ENCODE data around the gene ITIH1.

Gene ITIH1

GRCh38 chr3:52782412-52783210 is 5.2 kb downstream of the ITIH1 start:
- no peak overlapping the region for H3K4me2 ChIP-seq (ENCODE audit: low read length)
- TF ChIP-seq CTCF (IDR thresholded peaks at IDR 0.05; ENCODE audit: low read depth, low read length) (no peak), EZH2phosphoT487 (IDR thresholded peaks at IDR 0.05; ENCODE audit: low read depth) (no peak)
- peaks cover 29% of the 10 kb centered on the region for H3K4me1 ChIP-seq (ENCODE audit: low read length)
- no peak overlapping the region for H2AFZ ChIP-seq (ENCODE audit: low read depth, low read length)
- no peak overlapping the region for H3K9ac ChIP-seq (ENCODE audit: low read length)
- no peaks in the 10 kb centered on the region for H3K9me3 ChIP-seq (ENCODE audit: insufficient read depth, low read length)
- H4K20me1 ChIP-seq (ENCODE audit: insufficient read depth, low read length): no peaks in the 10 kb centered on the region
- no peak overlapping the region for H3K27ac ChIP-seq (ENCODE audit: low read length)
- no peaks in the 10 kb centered on the region for H3K27me3 ChIP-seq (ENCODE audit: low read depth, low read length)
- H3K79me2 ChIP-seq (ENCODE audit: low read length): no peaks in the 10 kb centered on the region
- no peaks in the 10 kb centered on the region for H3K36me3 ChIP-seq (replicated peaks; ENCODE audit: low read depth, low read length)
- H3K4me3 ChIP-seq (ENCODE audit: low read length): no peak overlapping the region

GRCh38 chr3:52783211-52783555 is 5.8 kb downstream of the ITIH1 start:
- H3K79me2 ChIP-seq (ENCODE audit: low read length): no peaks in the 10 kb centered on the region
- H3K27me3 ChIP-seq (ENCODE audit: low read depth, low read length): no peaks in the 10 kb centered on the region
- H4K20me1 ChIP-seq (ENCODE audit: insufficient read depth, low read length): no peaks in the 10 kb centered on the region
- H3K36me3 ChIP-seq (replicated peaks; ENCODE audit: low read depth, low read length): no peaks in the 10 kb centered on the region
- no peaks in the 10 kb centered on the region for H3K9me3 ChIP-seq (ENCODE audit: insufficient read depth, low read length)
- H3K27ac ChIP-seq (ENCODE audit: low read length): no peak overlapping the region
- TF ChIP-seq CTCF (IDR thresholded peaks at IDR 0.05; ENCODE audit: low read depth, low read length) (peak; percentile 31), EZH2phosphoT487 (IDR thresholded peaks at IDR 0.05; ENCODE audit: low read depth) (no peak)
- no peak overlapping the region for H3K9ac ChIP-seq (ENCODE audit: low read length)
- no peak overlapping the region for H2AFZ ChIP-seq (ENCODE audit: low read depth, low read length)
- no peak overlapping the region for H3K4me2 ChIP-seq (ENCODE audit: low read length)
- H3K4me1 ChIP-seq (ENCODE audit: low read length): peaks cover 23% of the 10 kb centered on the region
- H3K4me3 ChIP-seq (ENCODE audit: low read length): no peak overlapping the region

GRCh38 chr3:52784021-52784621 is 6.7 kb downstream of the ITIH1 start:
- no peak overlapping the region for H3K9ac ChIP-seq (ENCODE audit: low read length)
- H3K4me3 ChIP-seq (ENCODE audit: low read length): no peak overlapping the region
- no peak overlapping the region for H2AFZ ChIP-seq (ENCODE audit: low read depth, low read length)
- no peaks in the 10 kb centered on the region for H3K9me3 ChIP-seq (ENCODE audit: insufficient read depth, low read length)
- no peak overlapping the region for H3K4me2 ChIP-seq (ENCODE audit: low read length)
- no peak for TF ChIP-seq EZH2phosphoT487 (IDR thresholded peaks at IDR 0.05; ENCODE audit: low read depth)
- no peak for TF ChIP-seq CTCF (IDR thresholded peaks at IDR 0.05; ENCODE audit: low read depth, low read length)
- H3K27ac ChIP-seq (ENCODE audit: low read length): no peak overlapping the region
- no peaks in the 10 kb centered on the region for H3K79me2 ChIP-seq (ENCODE audit: low read length)
- H4K20me1 ChIP-seq (ENCODE audit: insufficient read depth, low read length): no peaks in the 10 kb centered on the region
- no peaks in the 10 kb centered on the region for H3K36me3 ChIP-seq (replicated peaks; ENCODE audit: low read depth, low read length)
- H3K27me3 ChIP-seq (ENCODE audit: low read depth, low read length): no peaks in the 10 kb centered on the region
- peaks cover 14% of the 10 kb centered on the region for H3K4me1 ChIP-seq (ENCODE audit: low read length)

GRCh38 chr3:52784931-52785590 is 7.7 kb downstream of the ITIH1 start:
- H3K4me3 ChIP-seq (ENCODE audit: low read length): no peak overlapping the region
- no peaks in the 10 kb centered on the region for H4K20me1 ChIP-seq (ENCODE audit: insufficient read depth, low read length)
- no peak overlapping the region for H3K4me2 ChIP-seq (ENCODE audit: low read length)
- H3K27ac ChIP-seq (ENCODE audit: low read length): no peak overlapping the region
- no peaks in the 10 kb centered on the region for H3K9me3 ChIP-seq (ENCODE audit: insufficient read depth, low read length)
- no peaks in the 10 kb centered on the region for H3K27me3 ChIP-seq (ENCODE audit: low read depth, low read length)
- H3K36me3 ChIP-seq (replicated peaks; ENCODE audit: low read depth, low read length): no peaks in the 10 kb centered on the region
- H2AFZ ChIP-seq (ENCODE audit: low read depth, low read length): no peak overlapping the region
- H3K9ac ChIP-seq (ENCODE audit: low read length): no peak overlapping the region
- TF ChIP-seq EZH2phosphoT487 (IDR thresholded peaks at IDR 0.05; ENCODE audit: low read depth): no peak
- TF ChIP-seq CTCF (IDR thresholded peaks at IDR 0.05; ENCODE audit: low read depth, low read length): no peak
- peaks cover 4% of the 10 kb centered on the region for H3K4me1 ChIP-seq (ENCODE audit: low read length)
- H3K79me2 ChIP-seq (ENCODE audit: low read length): no peaks in the 10 kb centered on the region
